CD4-positive, alpha-beta T cell treated with Interleukin-12 subunit alpha and Interleukin-12 subunit beta, for 1 hour (primary cell): ENCODE measurements around the gene DCXR.

Experiments used
- DNase-seq: peaks from one replicate; pipeline ENCODE4 v3.0.0-alpha.2; 2020

Gene DCXR

DNA sequence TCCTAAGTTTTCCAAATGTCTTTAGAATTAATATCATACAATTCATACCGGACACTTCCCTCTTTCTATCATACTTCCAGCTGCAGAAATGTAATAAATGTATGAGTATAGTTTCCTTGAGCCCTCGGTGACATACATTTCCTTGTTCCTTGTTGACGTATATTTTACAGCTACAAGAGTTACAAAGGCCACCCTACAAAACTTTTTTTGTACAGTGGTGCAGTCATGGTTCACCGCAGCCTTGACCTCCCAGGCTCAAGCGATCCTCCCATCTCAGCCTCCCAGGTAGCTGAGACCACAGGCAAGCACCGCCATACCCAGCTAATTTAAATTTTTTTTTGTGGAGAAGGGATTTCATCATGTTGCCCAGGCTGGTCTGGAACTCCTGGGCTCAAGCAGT lies 35.3 kb upstream of the DCXR start:
- no peak for DNase-seq

GRCh38 chr17:82070611-82071010 lies 33.1 kb upstream of the DCXR start:
- DNase-seq, result no peak

DNA sequence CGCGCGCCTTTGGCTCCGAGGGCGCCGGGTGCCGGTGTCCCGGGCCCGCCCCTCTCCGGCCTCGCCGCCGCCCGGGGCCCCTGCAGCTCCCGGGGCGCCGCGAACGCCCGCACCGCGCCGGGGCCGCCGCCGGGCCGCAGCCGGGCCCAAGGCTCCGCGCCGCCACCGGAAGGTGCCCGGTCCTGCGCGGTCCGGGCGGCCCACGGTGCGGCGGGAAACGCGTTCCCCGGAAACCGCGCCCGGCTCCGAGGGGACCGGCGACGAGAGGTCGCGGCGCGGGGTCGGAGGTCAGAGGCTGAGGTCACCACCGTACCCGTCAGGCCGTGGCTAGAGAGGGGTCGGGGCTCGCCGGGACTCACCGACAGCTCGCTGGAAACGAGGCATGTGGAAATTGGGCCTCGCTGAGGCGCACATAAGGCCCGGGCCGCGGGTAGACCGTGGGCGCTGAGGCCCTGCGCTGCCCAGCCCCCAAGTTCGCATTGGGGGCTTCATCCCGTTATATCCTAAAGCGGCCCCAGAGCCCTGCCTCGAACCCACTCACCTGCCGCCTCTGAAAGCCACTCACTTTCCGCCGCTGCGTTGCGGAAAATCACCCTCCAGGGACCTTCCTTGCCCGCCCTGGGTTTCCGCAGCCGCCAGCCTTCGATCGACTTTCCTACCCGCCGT lies 28.3 kb upstream of the DCXR start, which contains the start of gene DUS1L:
TSS of gene DUS1L (minus strand) at position 167 of the 666 bp plus-strand sequence. CDS start 745 bp downstream, outside the sequence.
- DNase-seq, result peak; percentile 80

- no peak for DNase-seq
These were observed 27.7 kb upstream of the DCXR start for GRCh38 chr17:82065193-82065637.

DNA sequence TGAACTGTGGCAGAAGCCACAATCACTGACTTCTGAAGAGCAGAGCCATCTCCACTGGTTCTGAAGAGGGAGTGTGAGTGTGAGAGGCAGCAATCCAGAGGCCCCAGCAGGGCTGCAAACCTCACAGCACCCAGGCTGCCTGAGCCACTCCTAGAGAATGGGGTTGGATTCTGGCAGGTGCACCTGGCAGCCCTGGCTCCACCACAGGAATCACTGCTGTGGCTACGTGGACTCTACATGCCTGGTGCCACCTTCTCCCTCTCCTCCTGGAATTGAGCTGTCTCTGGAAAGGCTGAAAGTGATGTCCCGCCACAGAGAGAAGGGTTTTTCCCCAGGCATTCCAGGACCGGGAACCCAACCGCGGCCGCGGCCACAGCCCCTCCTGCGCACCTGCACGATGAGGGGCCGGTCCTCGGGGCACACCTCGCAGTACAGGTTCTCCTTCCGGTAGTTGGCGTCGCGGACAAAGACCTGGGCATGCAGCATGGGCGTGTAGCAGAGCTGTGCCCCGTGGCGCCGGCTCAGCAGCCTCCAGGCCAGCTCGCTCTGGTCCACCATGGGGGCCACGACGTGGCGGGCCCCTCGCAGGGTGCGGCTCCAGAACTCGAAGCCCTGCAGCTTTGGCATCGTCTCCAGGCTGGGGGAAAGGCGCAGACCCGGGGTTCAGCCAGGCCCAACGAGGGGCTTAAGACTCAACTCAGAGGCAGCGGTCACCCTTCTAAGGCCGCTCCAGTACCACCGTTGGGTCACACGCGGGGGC lies 27.1 kb upstream of the DCXR start:
- DNase-seq, result no peak

DNA sequence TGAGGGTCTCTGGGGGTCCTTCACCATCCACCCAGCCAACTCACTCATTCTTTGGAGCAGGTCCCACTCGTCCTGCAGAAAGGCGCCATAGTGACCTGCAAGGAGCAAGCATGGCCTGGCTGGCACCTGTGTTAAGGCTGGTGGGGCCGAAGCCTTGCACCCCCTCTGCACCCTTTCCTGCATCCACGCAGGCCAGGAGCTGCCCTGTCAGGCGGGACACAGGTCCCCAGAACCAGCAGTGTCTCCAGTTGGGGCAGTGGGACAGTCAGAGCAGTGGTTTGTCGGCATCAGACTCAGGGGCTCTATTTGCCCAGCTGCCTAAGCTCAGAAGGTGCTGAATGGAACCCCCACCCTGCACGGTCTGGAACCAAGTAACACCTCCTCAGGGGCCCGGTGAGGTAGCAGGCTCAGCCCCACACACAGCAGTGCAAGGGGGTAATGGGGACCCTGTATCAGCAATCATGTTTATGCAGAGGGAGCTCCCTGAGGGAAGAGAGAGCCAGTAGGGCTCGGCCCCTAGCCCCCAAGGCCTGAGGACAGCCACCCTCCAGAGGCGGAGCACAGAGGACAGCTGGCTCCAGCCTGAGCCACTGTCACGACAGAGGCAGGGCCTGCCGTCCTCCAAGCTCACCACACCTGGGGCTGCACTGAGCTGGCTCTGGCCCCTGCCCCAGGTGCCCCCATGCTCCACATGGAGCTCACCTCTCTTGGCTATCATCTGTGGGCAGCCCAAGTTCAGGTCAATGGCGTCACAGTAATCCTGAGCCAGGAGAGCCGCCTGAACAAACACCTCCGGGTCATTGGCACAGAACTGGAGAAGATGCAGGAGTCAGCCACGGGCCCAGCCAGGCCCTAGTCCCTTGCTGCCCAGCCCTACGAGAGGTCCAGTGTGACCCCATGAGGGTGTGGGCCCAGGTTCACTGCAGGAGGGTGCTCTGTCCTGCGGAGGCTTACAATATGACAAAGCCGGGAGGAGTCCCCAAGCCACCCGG lies 26.2 kb upstream of the DCXR start:
- no peak for DNase-seq

DNA sequence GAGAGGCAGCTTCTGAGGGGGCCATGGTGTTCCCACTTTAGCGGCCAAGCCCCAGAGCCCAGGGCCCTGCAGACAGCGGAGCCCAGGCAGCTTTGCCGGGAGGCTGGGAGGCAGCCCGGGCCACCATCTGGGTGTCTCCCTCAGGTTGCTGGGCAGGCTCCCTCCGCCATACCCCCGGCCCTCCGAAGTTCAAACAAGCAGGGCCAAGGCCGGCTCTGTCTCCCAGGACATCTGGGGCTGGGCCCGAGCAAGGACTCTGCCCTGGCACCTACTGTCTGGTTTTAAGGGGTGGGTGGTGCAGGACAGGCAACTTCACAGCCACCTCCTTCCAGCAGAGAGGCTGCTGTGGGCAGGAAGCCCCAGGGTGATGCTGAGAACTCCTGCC lies 25.5 kb upstream of the DCXR start:
- DNase-seq, result no peak

DNA sequence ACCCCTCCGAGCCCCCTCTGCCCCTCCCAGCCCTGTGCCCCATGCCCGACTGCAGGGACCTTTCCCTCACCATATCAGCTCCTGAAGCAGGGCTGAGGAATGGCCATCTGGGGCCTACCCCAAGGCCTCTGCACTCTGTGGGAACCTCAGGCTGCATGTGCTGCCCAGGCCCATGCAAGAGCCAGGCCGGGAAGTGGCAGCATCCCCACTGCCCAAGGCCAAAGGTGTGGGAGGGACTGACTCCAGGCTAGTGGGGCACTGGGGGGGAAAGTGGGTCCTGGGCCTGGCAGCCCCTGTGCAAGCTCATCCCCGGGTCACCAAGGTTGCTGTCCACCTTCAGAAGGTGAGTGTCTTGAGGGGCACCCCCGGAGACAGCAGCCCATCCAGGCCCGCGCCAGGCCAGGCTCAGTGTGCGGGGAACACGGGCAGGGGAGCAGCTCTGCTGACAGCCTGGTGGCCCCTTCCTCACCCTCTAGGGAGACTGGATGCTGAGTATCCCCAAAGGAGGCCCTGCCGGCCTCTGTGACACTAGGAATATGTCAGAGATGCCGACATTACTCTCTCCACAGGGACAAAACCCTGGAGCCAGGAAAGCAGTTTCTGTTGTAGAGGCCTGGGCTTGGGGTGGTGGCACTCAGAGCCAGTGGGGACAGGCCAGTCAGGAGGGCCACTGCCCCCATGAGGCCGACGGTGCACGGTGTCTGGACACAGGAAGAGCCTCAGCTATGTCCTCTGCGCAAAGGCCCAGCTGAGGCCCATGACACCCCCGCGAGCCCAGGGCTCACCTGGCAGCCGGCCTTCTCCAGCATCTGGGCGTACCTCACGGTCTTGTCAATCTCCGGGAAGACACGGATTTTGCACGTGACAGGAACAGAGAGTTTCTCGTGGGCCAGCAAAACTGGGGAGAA lies 24.8 kb upstream of the DCXR start:
- DNase-seq, result no peak

DNA sequence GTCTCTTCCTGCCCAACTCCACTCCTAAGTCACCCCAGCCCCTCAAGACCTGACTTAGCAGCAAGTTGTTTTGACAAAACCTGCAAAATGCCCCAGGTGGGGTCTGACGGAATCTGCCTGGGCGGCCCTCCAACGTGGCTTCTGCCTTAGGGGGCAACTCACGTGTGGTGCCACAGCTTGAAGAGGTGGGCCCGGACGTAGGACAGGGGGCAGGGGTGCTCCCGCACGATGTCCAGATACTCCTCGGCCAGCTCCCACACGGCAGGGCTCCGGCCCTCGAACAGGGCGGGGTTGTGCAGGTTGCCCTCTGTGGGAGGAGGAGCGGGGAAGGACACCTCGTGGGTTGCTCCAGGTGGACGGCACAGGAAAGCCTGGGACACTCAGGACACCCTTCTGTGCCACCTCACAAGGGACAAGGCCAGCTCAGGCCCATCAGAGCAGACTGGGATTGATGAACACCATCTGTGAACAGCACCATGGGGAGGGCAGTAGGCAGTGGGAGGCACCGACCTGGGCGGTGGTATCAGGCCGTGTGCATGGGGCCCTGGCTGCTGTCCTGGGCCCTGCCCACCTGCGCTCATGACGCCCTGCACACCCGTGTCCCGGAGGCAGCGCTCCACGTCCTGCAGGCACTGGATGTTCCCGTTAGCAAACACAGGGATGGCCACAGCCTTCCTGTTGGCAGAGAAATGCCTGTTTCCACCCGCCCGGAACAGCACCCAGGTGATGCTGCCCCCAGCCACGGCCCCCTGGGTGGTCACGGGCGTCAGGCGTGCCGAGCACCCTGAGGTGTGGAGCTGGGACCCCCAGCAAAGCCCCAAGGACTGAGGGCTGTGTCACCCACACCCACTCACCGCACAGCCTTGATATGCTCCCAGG lies 23.8 kb upstream of the DCXR start:
- no peak for DNase-seq

- no peak for DNase-seq
These were observed 23.1 kb upstream of the DCXR start for GRCh38 chr17:82060614-82061013.

DNA sequence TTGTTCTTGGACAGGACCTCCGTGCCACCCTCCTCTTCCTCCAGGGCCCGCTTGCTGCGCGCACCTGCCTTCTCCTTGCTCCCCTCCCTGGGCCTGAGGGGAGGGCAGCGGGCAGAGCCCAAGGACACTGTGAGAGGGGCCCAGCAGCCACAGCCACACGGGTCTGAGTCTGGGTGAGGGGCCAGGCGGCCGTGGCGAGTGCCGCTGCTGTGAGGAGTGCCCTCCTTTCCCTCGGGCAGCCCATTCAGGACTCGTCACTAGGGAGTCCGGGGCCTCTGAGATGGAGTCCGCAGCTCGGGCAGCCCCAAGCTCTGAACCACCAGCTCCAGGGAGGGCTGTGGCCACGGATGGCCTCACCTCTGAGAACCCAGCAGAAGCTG lies 22.5 kb upstream of the DCXR start:
- no peak for DNase-seq

DNA sequence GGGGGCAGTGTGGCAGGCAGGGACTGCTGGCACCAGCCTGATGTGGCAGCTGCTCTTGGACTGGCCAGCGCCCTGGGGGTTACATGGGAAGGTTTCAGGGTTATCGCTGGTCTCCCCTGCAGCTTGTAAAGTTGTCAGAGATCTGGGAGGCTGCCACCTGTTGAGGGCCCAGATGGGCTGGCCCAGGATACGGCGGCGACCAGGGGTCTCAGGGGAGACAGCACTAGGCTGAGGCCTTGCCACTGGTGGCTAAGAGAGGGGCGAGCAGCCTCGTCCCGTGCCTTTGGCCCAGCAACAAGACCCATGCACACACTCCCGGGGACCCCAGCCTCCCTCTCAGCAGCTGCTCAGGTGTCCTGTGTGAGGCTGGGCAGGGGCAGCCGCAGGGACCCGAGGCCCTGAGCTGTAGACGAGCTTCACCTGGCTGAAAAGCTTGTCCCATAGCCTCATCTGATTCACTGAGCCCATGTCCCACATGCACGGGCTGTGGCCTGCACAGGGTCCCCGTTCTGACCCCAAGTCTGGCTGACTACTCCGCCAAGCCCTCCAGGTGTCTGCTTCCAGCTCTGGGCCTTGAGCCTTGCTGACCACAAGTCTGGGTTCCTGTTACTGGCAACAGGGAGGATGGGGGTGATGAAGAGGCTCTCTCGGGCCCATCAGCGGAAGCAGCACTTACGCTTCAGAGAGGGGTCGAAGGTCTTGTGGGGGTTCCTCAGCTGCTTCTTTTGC lies 21.9 kb upstream of the DCXR start:
- DNase-seq, result no peak

GRCh38 chr17:82058855-82059249 lies 21.4 kb upstream of the DCXR start:
- DNase-seq, result no peak

DNA sequence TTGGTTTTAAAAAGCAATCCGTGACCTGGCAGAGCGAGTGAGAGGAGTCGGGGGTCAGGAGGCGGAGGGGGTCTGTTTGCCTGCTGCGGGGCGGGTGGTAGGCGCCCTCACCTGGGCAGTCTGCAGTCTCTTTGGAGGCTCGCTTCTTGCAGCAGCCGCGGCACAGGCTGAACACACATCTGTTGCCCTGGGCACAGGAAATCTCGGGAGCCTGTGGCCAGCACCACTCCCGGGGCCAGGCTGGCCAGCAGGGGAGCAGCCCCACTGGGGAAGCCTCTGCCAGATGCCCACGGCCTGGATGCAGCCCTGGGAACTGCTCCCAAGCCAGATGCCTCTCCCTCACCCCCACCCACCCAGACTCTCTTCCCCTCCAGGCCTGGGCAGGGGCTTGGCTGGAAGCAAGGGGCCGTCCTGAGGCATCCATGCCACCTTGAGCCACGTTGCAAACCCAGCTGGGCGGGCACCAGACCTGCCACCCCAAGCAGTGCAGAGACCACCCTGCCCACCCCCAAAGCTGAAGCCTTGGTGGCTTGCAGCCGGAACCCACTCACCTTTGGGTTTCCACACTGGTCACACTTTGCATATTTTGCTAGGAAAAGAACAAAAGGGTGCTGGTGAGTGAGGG lies 20.8 kb upstream of the DCXR start:
- no peak for DNase-seq

DNA sequence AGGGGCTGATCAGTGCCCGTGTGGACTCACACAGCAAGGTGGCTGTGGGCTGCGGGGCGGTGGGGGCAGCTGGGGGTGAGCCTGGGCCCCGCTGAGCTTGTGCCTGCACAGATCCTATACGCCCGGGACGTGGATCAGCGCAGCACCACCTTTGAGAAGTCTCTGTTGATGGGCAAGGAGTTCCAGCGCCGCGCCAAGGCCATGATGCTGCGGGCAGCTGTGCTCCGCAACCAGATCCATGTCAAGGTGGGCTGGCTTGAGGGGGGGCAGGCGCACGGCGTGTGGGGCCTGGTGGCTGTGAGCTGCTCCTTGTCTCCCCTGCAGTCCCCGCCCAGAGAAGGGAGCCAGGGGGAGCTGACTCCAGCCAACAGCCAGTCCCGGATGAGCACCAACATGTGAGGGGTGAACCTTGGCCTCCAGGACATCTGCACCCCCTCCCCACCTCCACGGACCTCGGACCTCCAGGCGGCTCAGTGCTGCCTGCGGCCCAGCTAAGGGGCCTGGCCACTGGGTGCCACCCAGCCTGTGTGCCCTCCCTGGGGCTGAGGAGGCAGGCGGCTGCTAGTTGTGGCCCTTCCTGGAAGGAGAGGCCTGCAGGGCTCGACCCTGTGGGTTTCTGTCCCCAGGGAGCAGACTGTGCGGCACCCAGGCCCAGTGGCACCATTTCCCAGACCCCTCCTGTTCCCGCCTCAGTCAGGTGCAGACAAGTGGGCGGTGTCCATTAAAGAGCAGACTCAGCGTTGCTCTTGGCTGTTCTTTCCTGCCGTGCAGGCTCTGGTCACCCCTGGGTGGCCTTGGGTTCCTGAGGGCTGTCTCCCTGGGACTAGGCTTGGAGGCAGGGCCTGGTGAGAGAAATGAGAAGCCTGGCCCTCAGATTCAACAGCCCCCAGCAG lies 19.5 kb upstream of the DCXR start:
- no peak for DNase-seq

DNA sequence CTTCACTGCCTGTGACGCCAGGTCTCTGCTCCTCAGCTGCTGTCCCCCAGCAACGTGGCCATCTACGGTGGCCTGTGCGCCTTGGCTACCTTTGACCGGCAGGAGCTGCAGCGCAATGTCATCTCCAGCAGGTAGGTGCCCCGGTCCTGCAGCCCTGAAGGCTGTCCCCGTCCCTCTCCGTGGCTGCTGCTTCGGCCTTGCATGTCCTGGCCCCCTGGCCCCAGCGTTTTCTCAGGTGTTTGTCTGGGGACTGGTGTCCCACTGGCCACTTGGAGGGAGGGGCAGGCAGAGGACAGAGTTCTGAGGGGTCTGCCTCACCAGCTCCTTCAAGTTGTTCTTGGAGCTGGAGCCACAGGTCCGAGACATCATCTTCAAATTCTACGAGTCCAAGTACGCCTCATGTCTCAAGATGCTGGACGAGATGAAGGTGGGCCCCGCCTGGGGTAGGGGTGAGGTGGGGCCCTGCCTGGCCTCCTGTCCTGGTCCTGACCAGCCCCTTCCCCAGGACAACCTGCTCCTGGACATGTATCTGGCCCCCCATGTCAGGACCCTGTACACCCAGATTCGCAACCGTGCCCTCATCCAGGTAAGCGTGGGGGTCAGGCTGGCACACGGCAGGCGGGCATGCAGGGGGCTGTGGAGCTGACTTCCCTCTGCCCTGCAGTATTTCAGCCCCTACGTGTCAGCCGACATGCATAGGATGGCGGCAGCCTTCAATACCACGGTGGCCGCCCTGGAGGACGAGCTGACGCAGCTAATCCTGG lies 18.6 kb upstream of the DCXR start:
- no peak for DNase-seq

- no peak for DNase-seq
These were observed 17.8 kb upstream of the DCXR start for GRCh38 chr17:82055023-82055964.
